Measurements from ENCODE around the gene METAP1D.

METAP1D gene

DNA sequence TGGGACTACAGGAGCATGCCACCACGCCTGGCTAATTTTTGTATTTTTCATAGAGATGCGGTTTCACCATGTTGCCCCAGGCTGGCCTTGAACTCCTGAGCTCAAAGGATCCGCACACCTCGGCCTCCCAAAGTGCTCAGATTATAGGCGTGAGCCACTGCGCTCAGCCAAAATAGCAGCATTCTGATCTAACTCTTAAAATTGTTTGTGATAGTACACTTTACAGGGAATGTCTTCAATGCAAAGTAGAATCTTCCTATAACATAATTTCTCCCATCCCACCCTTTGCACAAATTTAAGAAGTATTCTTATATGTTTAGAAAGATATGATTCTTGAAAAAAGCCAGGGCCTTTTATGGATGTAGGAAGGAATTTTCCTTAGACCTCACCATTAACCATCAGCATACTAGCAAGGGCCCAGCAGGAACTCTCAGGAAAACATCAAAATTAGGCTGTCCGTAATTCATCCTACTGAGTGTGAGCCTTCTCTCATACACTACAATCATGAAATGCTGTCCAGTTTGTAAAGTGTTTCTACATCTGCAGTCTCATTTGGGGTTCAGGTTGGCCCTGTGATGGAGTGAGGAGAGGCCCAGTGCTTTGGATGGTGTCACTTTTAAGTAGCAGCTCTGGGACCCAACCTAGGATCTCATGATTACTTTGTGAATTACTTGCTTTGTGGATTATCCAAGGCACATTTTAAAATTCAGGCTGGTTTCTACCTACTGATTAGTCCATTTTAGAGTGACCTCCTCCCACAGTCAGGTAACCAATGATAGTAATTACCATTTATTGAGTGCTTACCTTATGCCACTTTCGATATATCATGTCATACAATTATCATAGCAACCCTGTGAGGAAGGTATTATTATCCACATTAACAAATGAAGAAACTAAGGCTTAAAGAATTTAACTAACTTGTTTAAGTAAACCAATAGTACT lies 48.1 kb downstream of the METAP1D start:
- no peak for DNase-seq (ENCODE audit: low read depth in 1 of 2, low spot score in 1 of 2)
- Histone ChIP-seq H3K4me3 (replicated peaks; ENCODE audit: insufficient read depth, low read length) (no peak overlapping the region), H3K27ac (replicated peaks) (no peak overlapping the region), H3K27me3 (ENCODE audit: insufficient read depth, poor library complexity, severe bottlenecking) (no peaks in the 10 kb centered on the region)
- TF ChIP-seq CTCF (IDR thresholded peaks at IDR 0.05; ENCODE audit: insufficient read depth, low read length) (no peak), GABPA (IDR thresholded peaks at IDR 0.05; ENCODE audit: low read depth) (no peak), SPI1 (IDR thresholded peaks at IDR 0.05; ENCODE audit: borderline replicate concordance, low read depth) (no peak), POLR2AphosphoS5 (IDR thresholded peaks at IDR 0.05; ENCODE audit: low read depth) (no peak)
- TF ChIP-seq, protein P1, sequence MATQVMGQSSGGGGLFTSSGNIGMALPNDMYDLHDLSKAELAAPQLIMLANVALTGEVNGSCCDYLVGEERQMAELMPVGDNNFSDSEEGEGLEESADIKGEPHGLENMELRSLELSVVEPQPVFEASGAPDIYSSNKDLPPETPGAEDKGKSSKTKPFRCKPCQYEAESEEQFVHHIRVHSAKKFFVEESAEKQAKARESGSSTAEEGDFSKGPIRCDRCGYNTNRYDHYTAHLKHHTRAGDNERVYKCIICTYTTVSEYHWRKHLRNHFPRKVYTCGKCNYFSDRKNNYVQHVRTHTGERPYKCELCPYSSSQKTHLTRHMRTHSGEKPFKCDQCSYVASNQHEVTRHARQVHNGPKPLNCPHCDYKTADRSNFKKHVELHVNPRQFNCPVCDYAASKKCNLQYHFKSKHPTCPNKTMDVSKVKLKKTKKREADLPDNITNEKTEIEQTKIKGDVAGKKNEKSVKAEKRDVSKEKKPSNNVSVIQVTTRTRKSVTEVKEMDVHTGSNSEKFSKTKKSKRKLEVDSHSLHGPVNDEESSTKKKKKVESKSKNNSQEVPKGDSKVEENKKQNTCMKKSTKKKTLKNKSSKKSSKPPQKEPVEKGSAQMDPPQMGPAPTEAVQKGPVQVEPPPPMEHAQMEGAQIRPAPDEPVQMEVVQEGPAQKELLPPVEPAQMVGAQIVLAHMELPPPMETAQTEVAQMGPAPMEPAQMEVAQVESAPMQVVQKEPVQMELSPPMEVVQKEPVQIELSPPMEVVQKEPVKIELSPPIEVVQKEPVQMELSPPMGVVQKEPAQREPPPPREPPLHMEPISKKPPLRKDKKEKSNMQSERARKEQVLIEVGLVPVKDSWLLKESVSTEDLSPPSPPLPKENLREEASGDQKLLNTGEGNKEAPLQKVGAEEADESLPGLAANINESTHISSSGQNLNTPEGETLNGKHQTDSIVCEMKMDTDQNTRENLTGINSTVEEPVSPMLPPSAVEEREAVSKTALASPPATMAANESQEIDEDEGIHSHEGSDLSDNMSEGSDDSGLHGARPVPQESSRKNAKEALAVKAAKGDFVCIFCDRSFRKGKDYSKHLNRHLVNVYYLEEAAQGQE (IDR thresholded peaks at IDR 0.05; ENCODE audit: insufficient replicate concordance, low read depth): no peak

GRCh38 chr2:172048508-172049503 lies 49.1 kb downstream of the METAP1D start:
- Histone ChIP-seq H3K27me3 (ENCODE audit: insufficient read depth, poor library complexity, severe bottlenecking) (no peaks in the 10 kb centered on the region), H3K4me3 (replicated peaks; ENCODE audit: insufficient read depth, low read length) (no peak overlapping the region), H3K27ac (replicated peaks) (no peak overlapping the region)
- DNase-seq (ENCODE audit: low read depth in 1 of 2, low spot score in 1 of 2): no peak
- TF ChIP-seq CTCF (IDR thresholded peaks at IDR 0.05; ENCODE audit: insufficient read depth, low read length) (no peak), GABPA (IDR thresholded peaks at IDR 0.05; ENCODE audit: low read depth) (no peak)

GRCh38 chr2:172049567-172050120 lies 49.9 kb downstream of the METAP1D start:
- TF ChIP-seq, protein P1 (IDR thresholded peaks at IDR 0.05; ENCODE audit: insufficient replicate concordance, low read depth): no peak
- TF ChIP-seq GABPA (IDR thresholded peaks at IDR 0.05; ENCODE audit: low read depth) (no peak), POLR2AphosphoS5 (IDR thresholded peaks at IDR 0.05; ENCODE audit: low read depth) (no peak)
- Histone ChIP-seq H3K4me3 (replicated peaks; ENCODE audit: insufficient read depth, low read length) (no peak overlapping the region), H3K27me3 (ENCODE audit: insufficient read depth, poor library complexity, severe bottlenecking) (no peaks in the 10 kb centered on the region), H3K27ac (replicated peaks) (no peak overlapping the region)
- no peak for DNase-seq (ENCODE audit: low read depth in 1 of 2, low spot score in 1 of 2)

Data from HL-60 (cell line).